GM12878 (cell line): ENCODE measurements around the gene DDX53.

ENCODE experiments used
- CTCF ChIP-seq, 3 experiments: IDR thresholded peaks in 2 of 3; conservative IDR thresholded peaks in 1 of 3; 2 replicates each; pipeline ENCODE4 v1.5.1; 2011; ENCODE audit warnings: low read depth in 3 of 3, low read length in 3 of 3, mild to moderate bottlenecking in 3 of 3, control low read depth in 2 of 3, moderate library complexity in 2 of 3, inconsistent platforms in 1 of 3, mixed read lengths in 1 of 3; ENCODE audit not compliant: control insufficient read depth in 2 of 3, insufficient read depth in 1 of 3; ENCODE audit errors: extremely low read depth in 1 of 3
- FOXM1 ChIP-seq: IDR thresholded peaks from 2 replicates; pipeline ENCODE4 v1.6.1; 2012; ENCODE audit warnings: low read depth, mild to moderate bottlenecking, inconsistent platforms, low read length, moderate library complexity
- POLR2A ChIP-seq: IDR thresholded peaks from 2 replicates; pipeline ENCODE4 v1.6.1; 2011; ENCODE audit warnings: low read depth, mild to moderate bottlenecking, low read length
- RAD51 ChIP-seq: fragments of 450-650 bp; IDR thresholded peaks from 2 replicates; pipeline ENCODE4 v1.6.1; 2016; ENCODE audit warnings: moderate library complexity, mild to moderate bottlenecking, inconsistent platforms
- TAF1 ChIP-seq: IDR thresholded peaks from 2 replicates; pipeline ENCODE4 v1.6.1; 2011; ENCODE audit warnings: mild to moderate bottlenecking, low read depth, low read length, borderline replicate concordance
- ZBTB40 ChIP-seq: fragments of 450-650 bp; IDR thresholded peaks from 2 replicates; pipeline ENCODE4 v1.6.1; 2016; ENCODE audit warnings: mild to moderate bottlenecking, moderate library complexity, borderline replicate concordance
- ZZZ3 ChIP-seq: IDR thresholded peaks from 2 replicates; pipeline ENCODE4 v1.6.1; 2011; ENCODE audit warnings: low read depth; ENCODE audit not compliant: control insufficient read depth, insufficient read length
- TF ChIP-seq, protein P1 (sequence below): IDR thresholded peaks from 2 replicates; pipeline ENCODE4 v1.6.1; 2011; ENCODE audit warnings: borderline replicate concordance, low read depth, mild to moderate bottlenecking, moderate library complexity, mixed read lengths, low read length; ENCODE audit not compliant: insufficient read depth; ENCODE audit errors: extremely low read length
- TF ChIP-seq, protein P2 (sequence below): IDR thresholded peaks from 2 replicates; pipeline ENCODE4 v1.6.1; 2012; ENCODE audit warnings: low read length, inconsistent platforms

GRCh38 chrX:22963196-22963595 is 36.6 kb upstream of the DDX53 start:
- TF ChIP-seq ZZZ3 (no peak), ZBTB40 (no peak), CTCF (IDR thresholded peaks at IDR 0.05 in 2 of 3, conservative IDR thresholded peaks at IDR 0.05 in 1 of 3; ENCODE audit: control insufficient read depth in 2 of 3, extremely low read depth in 1 of 3, insufficient read depth in 1 of 3, low read depth in 3 of 3, low read length in 3 of 3) (no peak), RAD51 (no peak), TAF1 (no peak), POLR2A (no peak), FOXM1 (no peak)
- TF ChIP-seq, protein P1, sequence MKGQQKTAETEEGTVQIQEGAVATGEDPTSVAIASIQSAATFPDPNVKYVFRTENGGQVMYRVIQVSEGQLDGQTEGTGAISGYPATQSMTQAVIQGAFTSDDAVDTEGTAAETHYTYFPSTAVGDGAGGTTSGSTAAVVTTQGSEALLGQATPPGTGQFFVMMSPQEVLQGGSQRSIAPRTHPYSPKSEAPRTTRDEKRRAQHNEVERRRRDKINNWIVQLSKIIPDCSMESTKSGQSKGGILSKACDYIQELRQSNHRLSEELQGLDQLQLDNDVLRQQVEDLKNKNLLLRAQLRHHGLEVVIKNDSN, result no peak
- TF ChIP-seq, protein P2, sequence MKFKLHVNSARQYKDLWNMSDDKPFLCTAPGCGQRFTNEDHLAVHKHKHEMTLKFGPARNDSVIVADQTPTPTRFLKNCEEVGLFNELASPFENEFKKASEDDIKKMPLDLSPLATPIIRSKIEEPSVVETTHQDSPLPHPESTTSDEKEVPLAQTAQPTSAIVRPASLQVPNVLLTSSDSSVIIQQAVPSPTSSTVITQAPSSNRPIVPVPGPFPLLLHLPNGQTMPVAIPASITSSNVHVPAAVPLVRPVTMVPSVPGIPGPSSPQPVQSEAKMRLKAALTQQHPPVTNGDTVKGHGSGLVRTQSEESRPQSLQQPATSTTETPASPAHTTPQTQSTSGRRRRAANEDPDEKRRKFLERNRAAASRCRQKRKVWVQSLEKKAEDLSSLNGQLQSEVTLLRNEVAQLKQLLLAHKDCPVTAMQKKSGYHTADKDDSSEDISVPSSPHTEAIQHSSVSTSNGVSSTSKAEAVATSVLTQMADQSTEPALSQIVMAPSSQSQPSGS, result no peak
